Rectal smooth muscle tissue (tissue), 1 donor: ENCODE measurements around the gene ADAM30.
A peak's percentile ranks its signal among the peaks of the same experiment; 100 is the strongest.

Experiments
- H3K27ac ChIP-seq: one replicate; pipeline ENCODE4 v1.7.0; 2013; ENCODE audit warnings: low read depth, low read length, inconsistent platforms
- H3K27me3 ChIP-seq: one replicate; pipeline ENCODE4 v1.7.0; 2013; ENCODE audit warnings: low read length; ENCODE audit not compliant: control insufficient read depth, insufficient read depth
- H3K36me3 ChIP-seq: one replicate; pipeline ENCODE4 v1.7.0; 2013; ENCODE audit warnings: low read length; ENCODE audit not compliant: control insufficient read depth, insufficient read depth
- H3K4me1 ChIP-seq: one replicate; pipeline ENCODE4 v1.7.0; 2013; ENCODE audit warnings: low read length; ENCODE audit not compliant: control insufficient read depth, insufficient read depth
- H3K4me3 ChIP-seq: one replicate; pipeline ENCODE4 v1.7.0; 2013; ENCODE audit warnings: low read length
- H3K9ac ChIP-seq: one replicate; pipeline ENCODE4 v1.7.0; 2013; ENCODE audit warnings: low read length

The ADAM30 gene

GRCh38 chr1:119883826-119884225 lies 12.5 kb downstream of the ADAM30 start:
- H3K9ac ChIP-seq = no peak overlapping the region
- H3K4me3 ChIP-seq = no peak overlapping the region
- H3K36me3 ChIP-seq = no peaks in the 10 kb centered on the region
- H3K4me1 ChIP-seq = no peaks in the 10 kb centered on the region
- no peaks in the 10 kb centered on the region for H3K27me3 ChIP-seq
- no peak overlapping the region for H3K27ac ChIP-seq

- Histone ChIP-seq H3K27ac (no peak overlapping the region), H3K4me3 (no peak overlapping the region), H3K4me1 (no peaks in the 10 kb centered on the region), H3K36me3 (no peaks in the 10 kb centered on the region), H3K27me3 (no peaks in the 10 kb centered on the region), H3K9ac (no peak overlapping the region)
Observed at GRCh38 chr1:119882132-119883049, 13.9 kb downstream of the ADAM30 start.

GRCh38 chr1:119879510-119880434 lies 16.5 kb downstream of the ADAM30 start:
- H3K27ac ChIP-seq = no peak overlapping the region
- no peak overlapping the region for H3K9ac ChIP-seq
- no peaks in the 10 kb centered on the region for H3K27me3 ChIP-seq
- no peak overlapping the region for H3K4me3 ChIP-seq
- H3K4me1 ChIP-seq = no peaks in the 10 kb centered on the region
- no peaks in the 10 kb centered on the region for H3K36me3 ChIP-seq

GRCh38 chr1:119878171-119878570 lies 18.1 kb downstream of the ADAM30 start:
- Histone ChIP-seq H3K27me3 (no peaks in the 10 kb centered on the region), H3K9ac (no peak overlapping the region), H3K27ac (no peak overlapping the region), H3K4me1 (peaks cover 7% of the 10 kb centered on the region), H3K4me3 (no peak overlapping the region), H3K36me3 (no peaks in the 10 kb centered on the region)

GRCh38 chr1:119874186-119874585 lies 22.1 kb downstream of the ADAM30 start:
- Histone ChIP-seq H3K4me3 (no peak overlapping the region), H3K27me3 (no peaks in the 10 kb centered on the region), H3K9ac (no peak overlapping the region), H3K4me1 (peaks cover 8% of the 10 kb centered on the region), H3K27ac (peak overlapping the region; percentile 15), H3K36me3 (no peaks in the 10 kb centered on the region)

- H3K4me3 ChIP-seq = no peak overlapping the region
- H3K9ac ChIP-seq = no peak overlapping the region
- H3K4me1 ChIP-seq = peaks cover 8% of the 10 kb centered on the region
- no peaks in the 10 kb centered on the region for H3K27me3 ChIP-seq
- no peak overlapping the region for H3K27ac ChIP-seq
- no peaks in the 10 kb centered on the region for H3K36me3 ChIP-seq
Observed at GRCh38 chr1:119873135-119874015, 22.9 kb downstream of the ADAM30 start.

- H3K4me3 ChIP-seq = no peak overlapping the region
- no peak overlapping the region for H3K9ac ChIP-seq
- no peaks in the 10 kb centered on the region for H3K27me3 ChIP-seq
- H3K36me3 ChIP-seq = no peaks in the 10 kb centered on the region
- H3K27ac ChIP-seq = no peak overlapping the region
- H3K4me1 ChIP-seq = peaks cover 8% of the 10 kb centered on the region
Observed at GRCh38 chr1:119871881-119872280, 24.4 kb downstream of the ADAM30 start.

- no peak overlapping the region for H3K27ac ChIP-seq
- no peaks in the 10 kb centered on the region for H3K36me3 ChIP-seq
- H3K4me1 ChIP-seq = peaks cover 8% of the 10 kb centered on the region
- H3K4me3 ChIP-seq = no peak overlapping the region
- no peak overlapping the region for H3K9ac ChIP-seq
- no peaks in the 10 kb centered on the region for H3K27me3 ChIP-seq
Observed at GRCh38 chr1:119870917-119871596, 25.3 kb downstream of the ADAM30 start.

GRCh38 chr1:119869995-119870394 lies 26.3 kb downstream of the ADAM30 start:
- H3K4me3 ChIP-seq = no peak overlapping the region
- no peaks in the 10 kb centered on the region for H3K27me3 ChIP-seq
- no peaks in the 10 kb centered on the region for H3K36me3 ChIP-seq
- H3K27ac ChIP-seq = no peak overlapping the region
- peaks cover 8% of the 10 kb centered on the region for H3K4me1 ChIP-seq
- no peak overlapping the region for H3K9ac ChIP-seq

GRCh38 chr1:119868176-119868575 lies 28.1 kb downstream of the ADAM30 start:
- H3K4me3 ChIP-seq = no peak overlapping the region
- H3K36me3 ChIP-seq = no peaks in the 10 kb centered on the region
- H3K4me1 ChIP-seq = peaks cover 2% of the 10 kb centered on the region
- no peaks in the 10 kb centered on the region for H3K27me3 ChIP-seq
- no peak overlapping the region for H3K9ac ChIP-seq
- H3K27ac ChIP-seq = no peak overlapping the region

- Histone ChIP-seq H3K9ac (no peak overlapping the region), H3K4me1 (no peaks in the 10 kb centered on the region), H3K36me3 (no peaks in the 10 kb centered on the region), H3K27me3 (no peaks in the 10 kb centered on the region), H3K27ac (no peak overlapping the region), H3K4me3 (no peak overlapping the region)
Observed at GRCh38 chr1:119866451-119866850, 29.9 kb downstream of the ADAM30 start.
